ENCODE results near the gene SLC35G1.

Gene SLC35G1

DNA sequence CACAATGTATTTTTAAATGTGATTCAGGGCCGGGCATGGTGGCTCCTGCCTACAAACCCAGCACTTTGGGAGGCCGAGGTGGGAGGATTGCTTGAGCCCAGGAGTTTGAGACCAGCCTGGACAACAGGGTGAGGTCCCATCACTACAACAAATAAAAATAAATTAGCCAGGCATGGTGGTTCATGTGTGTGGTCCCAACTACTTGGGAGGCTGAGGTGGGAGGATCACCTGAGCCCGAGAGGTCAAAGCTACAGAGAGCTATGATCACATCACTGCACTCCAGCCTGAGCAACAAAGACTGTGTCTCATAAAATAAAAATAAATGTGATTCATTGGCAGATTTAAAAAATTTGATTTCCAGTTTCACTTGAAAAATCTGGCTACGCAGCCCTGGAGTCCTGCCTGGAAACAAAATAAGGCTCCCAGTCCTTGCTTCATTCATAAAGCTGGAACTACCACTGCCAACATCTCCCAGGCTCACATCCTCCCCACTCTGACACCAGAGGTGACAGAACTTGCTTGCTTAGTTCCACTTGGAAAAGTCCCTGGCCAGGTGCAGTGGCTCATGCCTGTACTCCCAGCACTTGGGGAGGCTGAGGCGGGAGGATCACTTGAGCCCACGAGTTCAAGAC lies 27.9 kb upstream of the SLC35G1 start:
- Histone ChIP-seq H3K4me3 (ENCODE audit: low read depth, low read length) (no peak overlapping the region), H3K36me3 (no peaks in the 10 kb centered on the region), H3K9me3 (no peaks in the 10 kb centered on the region), H3K4me1 (no peaks in the 10 kb centered on the region), H3K27me3 (no peaks in the 10 kb centered on the region)
- no peak for TF ChIP-seq CTCF (IDR thresholded peaks at IDR 0.05; ENCODE audit: low read depth, low read length)
- DNase-seq, result no peak

DNA sequence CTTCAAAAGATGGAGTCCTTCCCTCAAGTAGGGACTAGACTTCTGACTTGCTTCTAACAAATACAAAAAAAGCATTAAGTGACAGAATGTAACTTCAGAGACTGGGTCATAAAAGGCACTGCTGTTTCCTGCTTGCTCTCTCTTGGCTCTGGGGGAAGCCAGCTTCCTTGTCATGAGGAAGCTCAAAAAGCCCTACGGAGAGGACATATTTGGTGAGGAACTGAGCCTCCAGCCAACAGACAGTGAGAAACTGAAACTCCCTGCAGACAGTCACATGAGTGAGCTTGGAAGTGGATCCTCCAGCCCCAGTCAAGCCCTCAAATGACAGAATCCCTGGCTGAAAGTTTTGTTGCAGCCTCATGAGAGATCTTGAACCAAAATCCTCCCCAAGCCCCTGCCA lies 26.3 kb upstream of the SLC35G1 start:
- no peak overlapping the region for H3K4me3 ChIP-seq (ENCODE audit: low read depth, low read length)
- no peaks in the 10 kb centered on the region for H3K4me1 ChIP-seq
- no peaks in the 10 kb centered on the region for H3K27me3 ChIP-seq
- DNase-seq, result no peak
- H3K9me3 ChIP-seq, result no peaks in the 10 kb centered on the region
- H3K36me3 ChIP-seq, result no peaks in the 10 kb centered on the region
- no peak for TF ChIP-seq CTCF (IDR thresholded peaks at IDR 0.05; ENCODE audit: low read depth, low read length)

DNA sequence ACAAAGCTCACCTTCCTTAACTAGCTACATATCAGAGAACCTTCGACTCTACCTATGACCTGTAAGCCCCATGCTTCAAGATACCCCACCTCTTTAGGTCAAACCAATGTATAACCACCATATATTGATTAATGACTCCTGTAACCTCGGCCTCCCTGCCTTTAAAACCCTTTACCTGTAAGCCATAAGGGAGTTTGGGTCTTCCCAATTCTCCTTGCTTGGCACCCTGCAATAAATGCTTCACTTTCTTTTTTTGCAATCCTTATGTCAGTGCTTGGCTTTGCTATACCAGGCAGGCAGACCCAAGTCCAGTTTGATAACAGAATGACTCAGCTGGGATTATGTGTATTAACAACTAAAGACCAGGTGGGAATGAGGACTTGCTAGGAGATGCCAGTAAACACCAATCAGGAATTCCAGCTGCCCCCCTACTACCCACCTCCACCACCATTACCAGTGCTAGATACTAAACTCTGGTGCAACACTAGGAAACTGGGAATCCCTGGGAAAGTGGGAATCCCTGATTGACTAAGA lies 22.0 kb upstream of the SLC35G1 start:
- H3K27me3 ChIP-seq, result no peaks in the 10 kb centered on the region; the same call in 1 of the 2 replicates
- no peaks in the 10 kb centered on the region for H3K9me3 ChIP-seq
- TF ChIP-seq CTCF (IDR thresholded peaks at IDR 0.05; ENCODE audit: low read depth, low read length), result no peak
- no peak for DNase-seq
- H3K4me1 ChIP-seq, result no peaks in the 10 kb centered on the region
- H3K36me3 ChIP-seq, result no peaks in the 10 kb centered on the region
- H3K4me3 ChIP-seq (ENCODE audit: low read depth, low read length), result no peak overlapping the region

DNA sequence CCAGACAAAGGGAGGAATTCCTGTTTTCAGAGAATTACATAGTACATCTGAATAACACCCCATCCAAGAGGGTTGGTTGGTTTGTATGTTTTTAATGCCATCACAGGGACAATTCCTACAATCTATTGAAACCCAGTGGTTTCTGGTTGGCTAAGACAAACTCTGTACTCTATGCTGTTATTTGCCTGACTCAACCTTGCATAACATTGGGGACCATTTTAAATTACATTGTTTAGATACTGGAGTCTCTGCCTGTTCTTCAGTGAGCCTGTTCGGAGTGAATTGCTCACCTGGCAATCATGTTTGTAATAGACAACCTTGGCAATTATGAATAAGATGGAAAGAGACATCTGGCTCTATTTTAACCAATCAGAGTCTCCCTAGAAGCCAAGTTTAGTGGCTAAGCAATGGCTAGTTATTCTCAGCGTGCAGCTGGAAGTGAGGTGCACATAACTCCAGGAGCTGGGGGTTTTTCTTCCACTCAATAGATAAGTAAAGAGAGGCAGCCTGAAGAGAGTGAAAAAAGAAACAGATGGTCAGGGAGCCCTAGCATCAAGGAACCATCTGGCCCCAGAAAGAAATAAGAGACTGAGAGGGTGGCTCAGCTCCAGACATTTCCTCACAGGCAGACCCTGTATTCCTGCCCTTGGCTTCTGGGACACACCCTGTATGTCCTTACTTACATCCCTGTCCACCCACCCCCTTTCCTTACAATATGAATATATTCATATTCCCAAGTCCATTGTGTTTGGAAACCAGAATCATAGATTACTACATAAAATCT lies 21.2 kb upstream of the SLC35G1 start:
- H3K27me3 ChIP-seq, result no peaks in the 10 kb centered on the region; the same call in 1 of the 2 replicates
- H3K4me3 ChIP-seq (ENCODE audit: low read depth, low read length), result no peak overlapping the region
- TF ChIP-seq CTCF (IDR thresholded peaks at IDR 0.05; ENCODE audit: low read depth, low read length), result no peak
- DNase-seq, result no peak
- H3K4me1 ChIP-seq, result no peaks in the 10 kb centered on the region
- no peaks in the 10 kb centered on the region for H3K36me3 ChIP-seq
- no peaks in the 10 kb centered on the region for H3K9me3 ChIP-seq

DNA sequence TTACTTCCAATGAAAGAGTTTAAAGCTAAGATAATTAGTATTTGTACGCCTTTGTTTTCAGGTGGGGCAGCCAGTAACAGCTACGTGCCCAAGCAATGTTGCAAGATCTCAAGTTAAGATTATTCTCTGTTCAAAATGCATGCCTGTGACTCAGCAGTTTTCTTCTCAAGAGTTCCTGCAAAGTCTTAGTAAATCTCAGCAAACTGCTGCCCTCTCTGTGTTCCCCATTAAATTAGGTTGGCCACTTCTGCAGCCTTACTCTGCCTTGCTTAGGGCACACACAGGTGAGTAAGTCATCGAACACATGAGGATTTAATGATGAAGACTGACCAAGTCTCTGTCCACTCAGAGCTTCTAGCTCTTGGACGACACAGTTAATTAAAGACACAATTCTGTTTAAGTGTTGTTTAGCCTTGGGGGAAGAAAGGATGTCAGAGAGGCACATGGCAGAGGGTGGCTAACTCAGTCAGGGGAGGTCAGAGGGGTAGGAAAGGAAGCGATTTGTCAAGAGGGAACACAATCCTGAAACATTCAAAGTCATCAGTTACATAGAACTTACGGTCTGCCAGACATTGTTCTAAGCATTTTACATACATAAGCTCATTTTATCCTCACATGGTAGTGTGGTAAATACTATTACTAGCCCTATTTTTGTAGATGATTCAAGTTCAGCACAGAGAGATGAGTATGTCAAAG lies 20.2 kb upstream of the SLC35G1 start:
- H3K9me3 ChIP-seq, result no peaks in the 10 kb centered on the region
- H3K27me3 ChIP-seq, result no peaks in the 10 kb centered on the region; the same call in 1 of the 2 replicates
- no peak for DNase-seq
- H3K36me3 ChIP-seq, result no peaks in the 10 kb centered on the region
- H3K4me3 ChIP-seq (ENCODE audit: low read depth, low read length), result no peak overlapping the region
- no peaks in the 10 kb centered on the region for H3K4me1 ChIP-seq
- TF ChIP-seq CTCF (IDR thresholded peaks at IDR 0.05; ENCODE audit: low read depth, low read length), result no peak
